ENCODE data around the gene JMJD1C.
"Not testable (repeated sequence)": the region's sequence is repeated elsewhere in the genome, so short reads cannot be mapped to it uniquely, and the experiment has no call there.

Gene JMJD1C

DNA sequence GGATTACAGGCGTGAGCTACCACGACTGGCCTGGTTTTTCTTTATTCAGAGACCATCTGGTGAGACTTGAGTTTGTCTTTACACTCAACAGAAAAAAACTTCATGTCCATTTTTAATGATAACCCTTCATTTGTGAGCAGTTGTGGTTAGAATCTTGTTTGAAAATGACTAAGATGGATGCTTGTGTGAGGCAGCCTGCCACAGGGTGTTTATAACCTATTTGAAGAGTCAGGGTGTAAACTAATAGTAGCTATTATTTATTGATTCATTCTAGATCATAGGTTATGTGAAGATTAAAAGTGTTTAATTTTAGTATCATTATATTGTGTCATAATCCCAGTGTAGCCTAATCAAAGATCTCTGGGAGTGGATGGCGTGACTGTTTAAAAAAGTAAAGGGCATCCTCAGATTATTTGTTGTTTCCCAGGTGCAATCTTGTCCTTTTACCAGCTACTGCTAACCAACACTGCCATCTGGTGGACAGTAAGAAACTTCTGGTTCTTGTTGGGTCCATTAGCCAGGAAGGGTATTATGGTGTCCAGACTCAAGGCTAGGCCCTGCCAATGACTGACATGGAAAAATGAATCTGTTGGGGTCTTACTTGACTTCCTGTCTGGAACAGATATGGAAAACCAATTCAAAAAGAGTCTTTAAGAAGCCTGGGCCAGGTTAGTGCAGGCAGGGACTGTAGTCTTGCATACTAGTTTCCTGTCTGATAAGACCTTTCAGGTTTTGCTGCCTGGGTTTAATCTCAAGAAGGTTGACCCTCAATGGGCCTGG lies 307.7 kb downstream of the JMJD1C start:
- peak; percentile 89 for DNase-seq

DNA sequence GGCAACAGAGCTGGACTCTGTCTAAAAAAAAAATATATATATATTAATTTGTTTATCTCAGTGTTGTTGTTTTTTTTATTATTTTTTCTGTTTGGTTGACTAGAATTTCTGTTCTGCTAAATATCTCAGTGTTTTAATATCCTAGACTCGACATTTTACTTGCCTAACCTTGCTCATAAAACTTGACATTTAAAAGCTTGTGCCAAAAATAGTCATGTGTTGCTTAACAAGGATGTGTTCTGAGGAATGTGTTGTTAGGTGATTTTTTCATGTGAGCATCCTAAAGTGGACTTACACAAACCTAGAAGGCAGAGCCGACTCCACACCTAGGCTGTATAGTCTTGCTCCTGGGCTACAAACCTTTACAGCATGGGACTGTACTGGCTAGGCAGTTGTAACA lies 309.5 kb downstream of the JMJD1C start:
- DNase-seq = no peak

DNA sequence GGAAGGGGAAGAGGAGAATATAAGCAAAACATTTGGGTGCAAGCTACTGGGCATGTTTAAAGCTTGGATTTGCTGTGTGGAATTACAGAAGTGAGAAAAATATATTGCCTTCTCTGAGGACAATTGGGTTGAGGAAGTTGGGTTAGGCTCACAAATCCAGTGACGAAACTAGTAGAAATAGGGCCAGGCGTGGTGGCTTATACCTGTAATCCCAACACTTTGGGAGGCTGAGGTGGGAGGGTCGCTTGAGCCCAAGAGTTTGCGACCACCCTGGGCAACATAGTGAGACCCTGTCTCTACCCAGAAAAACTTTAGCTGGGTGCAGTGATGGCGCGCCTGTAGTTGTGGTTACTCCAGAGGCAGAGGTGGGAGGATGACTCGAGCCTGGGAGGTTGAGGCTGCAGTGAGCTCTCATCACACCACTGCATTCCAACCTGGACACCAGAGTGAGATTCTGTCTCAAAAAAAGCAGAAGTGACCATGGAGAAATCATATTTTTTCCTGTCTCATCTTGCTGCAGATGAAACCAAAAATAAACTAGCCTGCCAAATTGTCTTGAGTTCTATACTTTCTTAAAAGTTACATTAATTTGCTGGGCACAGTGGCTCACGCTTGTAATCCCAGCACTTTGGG lies 310.3 kb downstream of the JMJD1C start:
- no peak for DNase-seq

DNA sequence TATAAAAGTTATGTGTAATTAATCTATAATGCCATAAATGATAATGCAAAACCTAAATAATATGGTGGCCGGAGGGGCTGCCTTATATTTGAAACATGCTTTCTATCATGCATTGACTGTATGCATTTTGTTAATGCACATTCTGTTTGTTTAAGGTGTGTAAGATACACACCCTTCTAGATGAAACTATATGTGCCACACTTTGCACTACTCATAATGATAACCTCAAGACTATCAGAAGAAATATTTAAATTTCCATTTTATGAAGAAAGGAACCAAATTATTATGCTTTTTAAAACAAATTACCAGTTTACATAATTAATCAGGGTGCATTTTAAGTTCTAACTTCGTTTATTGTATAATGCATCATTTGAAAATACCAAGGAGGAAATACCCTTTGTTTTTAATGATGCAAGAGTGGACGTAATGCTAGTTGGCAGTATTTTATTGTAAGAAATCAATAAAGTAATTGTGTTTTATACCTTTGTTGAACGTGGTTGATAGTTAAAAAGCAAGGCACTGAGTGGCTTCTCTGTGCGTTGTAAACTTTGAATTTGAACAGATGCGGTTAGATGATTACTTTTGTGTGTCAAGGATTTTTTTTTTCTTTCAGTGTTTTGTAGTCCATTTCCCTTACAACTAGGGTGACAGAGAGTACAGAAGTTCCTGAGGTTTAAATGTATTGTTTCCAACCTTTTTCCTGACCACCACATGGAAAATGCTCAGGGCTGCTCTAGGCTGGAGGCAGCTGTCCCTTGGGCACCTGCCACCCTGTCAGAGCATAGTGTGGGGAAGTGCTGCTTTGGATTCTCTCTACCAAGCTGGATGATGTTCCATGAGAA lies 311.0 kb downstream of the JMJD1C start:
- DNase-seq = no peak

DNA sequence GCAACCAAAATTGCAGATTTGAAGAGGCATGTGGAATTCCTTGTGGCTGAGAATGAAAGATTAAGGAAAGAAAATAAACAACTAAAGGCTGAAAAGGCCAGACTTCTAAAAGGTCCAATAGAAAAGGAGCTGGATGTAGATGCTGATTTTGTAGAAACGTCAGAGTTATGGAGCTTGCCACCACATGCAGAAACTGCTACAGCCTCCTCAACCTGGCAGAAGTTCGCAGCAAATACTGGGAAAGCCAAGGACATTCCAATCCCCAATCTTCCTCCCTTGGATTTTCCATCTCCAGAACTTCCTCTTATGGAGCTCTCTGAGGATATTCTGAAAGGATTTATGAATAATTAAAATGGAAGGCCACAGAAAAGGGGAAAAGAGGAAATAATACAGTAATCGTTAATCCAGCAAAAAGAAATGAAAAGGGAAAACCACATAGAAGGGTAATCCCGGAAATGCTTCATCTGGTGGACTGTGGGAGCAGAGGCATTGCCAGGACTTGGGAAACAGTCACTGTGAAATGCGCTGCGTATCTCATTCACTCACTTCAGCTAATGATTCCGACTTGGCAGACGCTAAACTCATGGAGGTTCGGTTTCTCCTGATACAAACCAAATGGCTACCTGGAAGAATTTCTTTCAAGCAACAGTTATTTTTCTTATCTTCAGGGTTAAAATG lies 311.8 kb downstream of the JMJD1C start:
- DNase-seq = not testable (repeated sequence)

DNA sequence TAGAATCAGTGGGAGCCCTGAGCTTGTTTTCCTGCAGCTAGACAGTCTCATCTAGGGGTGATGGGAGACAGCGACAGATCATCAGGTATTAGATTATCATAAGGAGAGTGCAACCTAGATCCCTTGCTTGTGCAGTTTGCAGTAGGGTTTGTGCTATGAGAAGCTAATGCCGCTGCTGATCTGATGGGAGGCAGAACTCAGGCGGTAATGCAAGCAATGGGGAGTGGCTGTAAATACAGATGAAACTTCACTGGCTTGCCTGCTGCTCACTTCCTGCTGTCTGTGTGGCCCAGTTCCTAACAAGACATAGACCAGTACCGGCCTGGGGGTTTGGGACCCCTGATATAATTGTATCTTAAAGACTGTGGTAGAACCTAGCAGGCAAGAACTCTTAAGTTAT lies 315.0 kb downstream of the JMJD1C start:
- DNase-seq = no peak

DNA sequence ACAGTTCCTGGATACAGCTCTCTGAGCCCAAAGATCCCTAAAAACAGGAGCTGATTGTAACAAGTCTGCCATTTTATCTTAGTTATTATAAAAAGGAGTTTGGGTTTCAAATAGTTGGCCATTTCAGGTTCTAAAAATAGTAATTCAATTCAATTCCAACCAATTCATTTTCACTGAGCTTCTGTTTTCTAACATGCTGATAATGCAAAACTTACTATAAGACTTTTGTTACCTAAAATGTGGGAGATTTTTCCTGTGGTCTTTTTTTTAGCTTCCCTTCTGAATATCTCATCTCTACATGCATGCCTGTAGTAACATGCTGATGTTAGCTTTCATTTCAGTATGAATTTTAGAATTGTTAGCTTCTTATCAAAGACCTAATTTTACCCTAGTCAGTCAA lies 319.3 kb downstream of the JMJD1C start:
- no peak for DNase-seq

DNA sequence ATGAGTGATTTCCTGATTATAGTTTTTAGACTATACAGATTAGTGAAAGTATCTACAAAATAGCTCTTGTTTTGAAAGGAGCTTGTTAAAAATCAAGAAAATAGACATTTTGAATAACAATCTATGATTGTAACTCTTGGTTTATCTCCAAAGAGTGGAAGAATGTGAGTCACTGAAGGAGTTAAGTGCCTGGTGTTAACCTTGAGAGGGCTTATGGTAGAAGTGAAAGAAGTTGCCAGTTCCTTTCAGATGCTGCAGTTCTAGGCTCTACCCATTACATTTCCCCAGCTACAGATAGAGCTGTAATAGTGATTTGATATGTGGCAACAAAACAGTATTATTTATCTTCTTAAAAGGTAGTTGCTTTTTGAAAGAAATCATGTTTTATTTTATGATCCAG lies 320.0 kb downstream of the JMJD1C start:
- no peak for DNase-seq

DNA sequence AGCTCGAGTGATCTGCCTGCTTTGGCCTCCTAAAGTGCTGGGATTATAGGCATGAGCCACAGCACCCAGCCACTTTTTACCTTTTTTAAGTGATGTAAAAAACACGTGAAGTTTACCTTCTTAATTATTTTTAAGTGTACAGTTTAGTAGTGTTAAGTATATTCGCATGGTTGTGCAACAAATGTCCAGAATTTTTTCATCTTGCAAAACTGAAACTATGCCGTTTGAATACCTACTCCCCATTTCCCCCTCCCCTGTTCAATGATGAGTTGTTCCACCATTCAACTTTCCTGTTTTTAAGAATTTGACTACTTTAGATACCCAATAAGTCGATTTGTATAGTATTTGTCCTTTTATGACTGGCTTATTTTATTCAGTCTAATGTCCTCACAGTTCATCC lies 321.8 kb downstream of the JMJD1C start:
- DNase-seq = no peak

DNA sequence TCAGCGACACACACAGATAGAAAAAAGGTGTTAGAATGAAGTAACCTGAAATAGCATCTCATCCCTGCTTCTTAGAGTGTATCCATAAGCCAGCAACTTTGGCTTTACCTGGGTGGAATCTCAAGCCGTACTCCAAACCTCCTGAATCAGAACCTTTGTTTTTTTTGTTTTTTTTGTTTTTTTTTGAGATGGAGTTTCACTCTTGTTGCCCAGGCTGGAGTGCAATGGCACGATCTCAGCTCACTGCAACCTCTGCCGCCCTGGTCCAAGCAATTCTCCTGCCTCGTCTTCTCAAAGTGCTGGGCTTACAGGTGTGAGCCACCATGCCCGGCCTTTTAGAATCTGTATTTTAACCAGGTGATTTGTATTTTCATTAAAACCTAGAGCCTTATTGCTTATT lies 323.6 kb downstream of the JMJD1C start:
- no peak for DNase-seq

DNA sequence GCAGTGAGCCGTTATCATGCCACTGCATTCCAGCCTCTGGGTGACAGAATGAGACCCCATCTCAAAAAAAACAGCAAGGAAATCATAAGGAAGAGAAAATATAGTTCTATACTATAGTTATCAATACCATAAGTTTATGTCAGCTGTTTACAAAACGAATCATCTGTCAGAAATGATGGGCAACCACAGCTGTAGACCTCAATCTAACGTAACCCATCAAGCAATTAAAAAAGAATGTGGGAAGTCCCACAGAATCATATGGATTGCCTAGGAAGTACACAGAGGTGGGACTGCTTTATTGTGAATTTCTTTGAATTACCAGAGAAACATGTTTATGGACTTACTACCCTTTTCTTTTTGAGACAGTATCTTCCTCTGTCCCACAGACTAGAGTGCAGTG lies 325.7 kb downstream of the JMJD1C start:
- no peak for DNase-seq

DNA sequence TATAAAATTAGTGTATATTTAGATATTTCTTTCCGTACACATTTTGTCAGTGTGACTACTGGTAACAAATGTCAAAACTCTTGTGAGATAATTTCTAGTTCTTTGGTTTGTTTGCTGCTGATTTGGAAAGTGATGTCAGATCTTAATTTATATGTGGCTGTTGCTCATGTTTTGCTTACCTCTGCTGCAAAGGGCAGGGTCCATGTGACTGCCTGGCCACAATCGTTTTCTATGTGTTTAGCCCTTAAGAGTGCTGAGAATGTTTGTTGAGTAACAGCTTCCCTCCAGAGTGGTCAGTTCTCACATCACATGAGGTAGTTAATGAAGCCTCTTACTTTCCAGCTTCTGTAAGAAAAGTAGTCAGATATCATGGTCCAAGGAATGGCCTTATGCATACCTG lies 328.5 kb downstream of the JMJD1C start:
- no peak for DNase-seq

DNA sequence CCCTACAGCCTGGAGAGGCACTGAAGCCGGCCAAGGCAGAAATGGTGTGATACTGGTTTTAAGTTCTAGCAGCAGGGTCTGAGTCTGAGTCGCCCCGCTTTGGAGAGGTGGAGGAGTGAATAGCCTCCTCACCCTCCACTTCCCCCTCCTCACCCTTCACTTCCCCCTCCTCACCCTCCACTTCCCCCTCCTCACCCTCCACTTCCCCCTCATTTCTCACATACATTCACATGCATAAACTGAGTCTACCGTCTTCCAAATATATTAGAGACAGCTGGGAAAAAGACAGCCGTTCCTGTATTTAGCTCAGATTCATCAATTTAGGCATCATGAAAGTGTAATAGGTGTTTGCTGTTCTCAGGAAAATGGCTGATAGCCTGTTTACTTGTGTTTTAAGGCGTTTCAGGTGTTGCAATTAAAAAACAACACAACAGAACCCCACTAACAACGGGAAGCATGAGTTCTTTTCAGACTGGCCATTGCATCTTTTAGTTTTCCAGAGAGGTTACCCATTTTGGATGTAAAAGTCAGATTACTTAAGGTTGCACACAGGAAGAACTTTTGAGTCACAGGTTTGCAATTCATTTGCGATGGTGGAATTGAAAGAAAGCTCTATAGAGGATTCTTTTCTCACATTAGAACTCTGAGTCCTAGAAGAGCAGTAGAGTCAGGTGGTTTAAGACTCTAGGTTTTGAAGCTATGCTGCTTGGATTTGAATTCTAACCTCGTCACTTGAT lies 331.8 kb downstream of the JMJD1C start:
- DNase-seq = peak; percentile 67

DNA sequence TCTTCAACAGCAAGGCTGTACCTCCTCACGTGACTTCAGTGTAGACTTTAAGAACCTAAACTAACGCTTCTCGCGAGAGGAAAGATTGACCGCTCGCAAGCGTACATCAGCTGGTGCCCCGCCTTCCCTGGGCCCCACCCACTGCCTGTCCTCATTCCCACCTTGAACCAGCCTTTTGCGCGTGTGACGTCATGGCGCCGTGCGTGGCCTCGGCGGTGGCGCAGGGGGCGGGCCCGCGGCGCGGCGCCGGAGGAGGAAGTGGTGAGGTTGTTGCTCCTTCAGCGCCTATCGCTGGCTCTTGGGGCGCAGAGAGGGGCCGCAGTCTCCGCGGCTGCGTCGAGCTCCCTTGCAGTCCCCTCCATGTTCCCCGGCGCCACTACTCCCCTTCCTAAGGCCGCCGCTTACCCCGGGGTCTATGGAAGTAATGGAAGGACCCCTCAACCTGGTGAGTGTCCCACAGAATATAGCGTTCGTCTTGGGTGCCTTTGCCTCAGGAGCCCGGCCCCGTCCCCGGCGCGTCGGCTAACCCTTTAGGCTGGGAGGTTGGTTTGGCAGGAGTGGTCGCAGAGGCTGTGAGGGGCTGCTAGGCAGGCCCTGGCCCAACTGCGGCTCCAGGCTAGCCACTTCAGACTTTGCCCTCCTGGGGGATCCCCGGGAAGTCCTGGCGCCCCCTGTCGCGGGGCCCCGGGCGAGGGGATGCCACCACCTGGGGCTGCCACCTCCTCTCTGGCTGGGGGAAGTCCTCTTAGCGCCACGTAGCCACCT lies 332.5 kb downstream of the JMJD1C start, which contains the start of gene NRBF2:
Gene NRBF2 (plus strand): TSS at position 273 of the 765 bp plus-strand sequence. CDS start 143 bp downstream, at position 416.
- DNase-seq = peak; percentile 99

DNA sequence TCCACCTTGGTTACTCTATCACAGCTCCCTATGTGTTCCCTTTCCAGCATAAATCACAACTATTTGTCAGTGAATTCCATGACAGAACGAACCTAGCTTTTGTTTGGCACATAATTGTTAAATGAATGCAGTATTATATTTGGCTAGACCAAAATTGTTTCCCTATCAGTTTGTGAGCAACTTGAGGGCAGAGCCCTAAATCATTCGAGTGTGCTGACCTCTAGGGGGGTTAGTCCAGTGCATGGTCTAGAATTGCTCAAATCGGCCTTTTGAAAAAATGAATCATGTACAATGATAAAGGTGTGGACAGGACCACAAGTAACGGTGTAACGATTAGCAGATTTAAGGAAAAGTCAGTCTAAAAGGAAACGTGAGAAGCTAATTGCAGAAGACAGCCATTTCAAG lies 333.1 kb downstream of the JMJD1C start:
- DNase-seq = no peak

DNA sequence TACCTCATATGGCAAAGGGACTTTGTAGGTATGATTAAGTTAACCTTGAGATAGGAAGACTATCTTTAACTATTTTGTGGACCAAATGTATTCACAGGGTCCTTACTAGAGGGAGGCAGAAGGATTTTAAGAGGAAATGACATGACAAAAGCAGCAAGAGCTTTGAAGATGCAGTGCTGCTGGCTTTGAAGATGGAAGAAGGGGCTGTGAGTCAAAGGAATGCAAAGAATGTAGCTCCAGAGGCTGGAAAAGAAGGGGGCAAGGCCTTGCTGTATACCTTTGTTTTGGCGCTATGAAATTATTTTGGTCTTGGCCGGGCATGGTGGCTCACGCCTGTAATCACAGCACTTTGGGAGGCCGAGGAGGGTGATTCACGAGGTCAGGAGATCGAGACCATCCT lies 335.9 kb downstream of the JMJD1C start:
- DNase-seq = no peak

DNA sequence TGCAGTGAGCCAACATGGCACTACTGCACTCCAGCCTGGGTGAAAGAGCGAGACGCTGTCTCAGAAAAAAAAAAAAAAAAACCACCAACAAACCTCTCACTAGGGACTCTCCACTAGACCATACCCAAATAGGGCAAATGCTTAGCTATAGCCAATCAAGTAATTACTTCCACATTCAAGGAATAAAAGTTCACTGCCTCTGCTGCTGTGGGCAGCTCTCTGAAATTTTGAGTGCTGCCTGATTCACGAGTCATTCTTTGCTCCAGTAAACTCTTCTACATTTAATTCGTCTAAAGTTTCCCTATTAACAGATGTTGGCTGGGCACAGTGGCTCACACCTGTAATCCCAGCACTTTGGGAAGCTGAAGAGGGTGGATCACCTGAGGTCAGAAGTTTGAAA lies 337.3 kb downstream of the JMJD1C start:
- no peak for DNase-seq

DNA sequence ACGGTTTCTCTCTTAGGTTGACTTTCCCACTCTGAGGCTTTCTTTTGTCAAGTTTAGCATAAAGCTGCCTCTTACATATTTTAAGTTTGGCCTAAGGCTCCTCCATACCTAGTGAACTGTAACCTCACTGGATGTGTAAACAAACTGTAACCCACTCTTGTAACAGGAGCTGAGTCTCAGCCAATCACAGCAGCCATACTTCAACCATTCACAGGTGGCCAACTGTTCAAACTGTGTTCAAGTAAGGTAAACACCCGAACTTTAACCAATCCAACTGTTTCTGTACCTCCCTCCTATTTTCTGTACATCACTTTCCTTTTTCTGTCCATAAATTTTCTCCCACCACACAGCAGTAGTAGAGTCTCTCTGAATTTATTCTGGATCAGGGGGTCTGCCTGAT lies 340.3 kb downstream of the JMJD1C start:
- DNase-seq = no peak

DNA sequence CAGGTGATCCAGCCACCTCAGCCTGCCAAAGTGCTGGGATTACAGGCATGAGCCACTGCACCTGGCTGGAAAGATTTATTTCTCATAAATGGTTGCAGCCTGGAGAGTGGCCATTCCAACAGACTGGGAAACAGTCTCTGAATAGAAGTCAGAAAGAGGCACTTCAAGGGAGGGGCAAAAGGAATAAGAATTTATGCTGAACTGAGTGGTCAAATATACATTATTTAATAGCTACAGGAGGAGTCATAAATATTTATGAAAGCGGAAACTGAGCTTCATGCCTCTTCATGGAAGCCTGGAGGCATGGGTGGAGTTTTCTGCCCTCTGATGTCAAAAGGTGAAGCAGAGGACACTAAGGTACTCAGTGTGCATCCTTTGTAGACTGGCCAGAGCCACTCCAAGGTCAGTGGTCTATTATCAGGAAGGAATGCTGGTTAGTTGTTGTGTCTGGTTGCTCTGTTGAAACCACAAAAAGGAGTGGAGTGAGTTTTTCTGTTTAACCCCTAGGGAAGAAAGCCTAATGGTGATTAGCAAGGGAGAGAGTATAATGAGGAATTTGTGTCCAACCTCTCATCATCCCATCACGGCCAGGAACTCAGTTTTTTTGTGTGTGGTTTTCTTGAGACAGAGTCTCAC lies 341.9 kb downstream of the JMJD1C start:
- DNase-seq = no peak

DNA sequence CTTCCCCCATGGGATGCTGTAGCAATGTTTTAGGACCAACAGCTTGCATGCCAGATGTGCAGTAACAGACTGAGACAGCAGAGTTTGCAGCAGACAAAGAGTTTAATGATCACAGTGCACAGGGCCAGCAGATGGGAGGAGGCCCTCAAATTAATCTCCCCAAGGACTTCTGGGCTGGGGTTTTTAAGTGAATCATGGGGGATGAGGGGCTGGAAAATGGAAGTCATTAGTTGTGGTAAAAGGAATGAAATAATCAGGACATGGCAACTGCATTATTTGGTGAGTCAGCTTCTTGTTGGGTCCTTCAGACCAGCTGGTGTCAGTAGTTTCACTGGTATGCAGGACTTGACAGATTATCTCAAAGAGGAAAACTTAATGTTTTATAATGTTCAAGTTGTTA lies 345.2 kb downstream of the JMJD1C start:
- no peak for DNase-seq

DNA sequence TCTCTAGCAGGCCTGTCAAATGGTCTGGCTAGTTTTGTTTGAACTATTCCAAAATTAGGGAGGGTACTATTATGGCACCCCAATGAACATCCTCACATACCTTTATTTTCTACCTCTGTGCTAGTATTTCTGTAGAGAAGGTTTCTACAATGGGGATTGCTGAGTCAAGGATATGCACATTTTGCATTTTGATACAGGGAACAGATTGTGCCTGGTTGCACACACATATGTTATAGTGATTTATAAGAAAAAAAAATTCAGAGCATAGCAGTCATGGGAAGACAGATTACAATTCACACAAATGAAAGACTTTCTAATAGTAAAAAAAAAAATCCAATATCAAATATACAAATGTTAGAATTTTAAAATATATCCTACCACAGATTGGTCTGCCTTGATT lies 346.7 kb downstream of the JMJD1C start:
- DNase-seq = no peak

Measured in hematopoietic multipotent progenitor cell treated with erythropoietin and hydrocortisone succinate and interleukin-3 and kit ligand, for 4 days (in vitro differentiated cells).